DOHH2 (cell line): Measurements from ENCODE around the gene SMLR1.

ENCODE experiments used
- H3F3A ChIP-seq: fragments of 200-600 bp; sonication (generic), shearing (Covaris generic); 2 replicates; pipeline ENCODE4 v1.6.0; 2016; ENCODE audit warnings: antibody characterized with exemption, mild to moderate bottlenecking; ENCODE audit not compliant: control insufficient read depth, insufficient read depth
- H3K27ac ChIP-seq: fragments of 200-600 bp; sonication (generic); 2 replicates; pipeline ENCODE4 v1.5.1; 2014; ENCODE audit warnings: low read depth, mild to moderate bottlenecking, low read length, moderate library complexity
- H3K27me3 ChIP-seq: fragments of 200-600 bp; sonication (generic); 2 replicates; pipeline ENCODE4 v1.6.1; 2014; ENCODE audit warnings: mild to moderate bottlenecking, low read length, mixed read lengths; ENCODE audit not compliant: control insufficient read depth
- H3K36me3 ChIP-seq: fragments of 200-600 bp; sonication (generic); 2 replicates; pipeline ENCODE4 v1.6.1; 2014; ENCODE audit warnings: mild to moderate bottlenecking, low read length, moderate library complexity, mixed read lengths; ENCODE audit not compliant: control insufficient read depth
- H3K4me1 ChIP-seq: fragments of 200-600 bp; sonication (generic); 2 replicates; pipeline ENCODE4 v1.6.1; 2014; ENCODE audit warnings: mild to moderate bottlenecking, low read length, mixed read lengths; ENCODE audit not compliant: control insufficient read depth
- H3K4me2 ChIP-seq: fragments of 200-600 bp; sonication (generic); 2 replicates; pipeline ENCODE4 v1.6.0; 2014; ENCODE audit warnings: mild to moderate bottlenecking, low read length, moderate library complexity
- H3K4me3 ChIP-seq: fragments of 200-600 bp; sonication (generic); 2 replicates; pipeline ENCODE4 v1.5.1; 2014; ENCODE audit warnings: mild to moderate bottlenecking, low read length, mixed read lengths
- H3K79me2 ChIP-seq: fragments of 200-600 bp; sonication (generic); 2 replicates; pipeline ENCODE4 v1.6.1; 2014; ENCODE audit warnings: mild to moderate bottlenecking, low read length, mixed read lengths; ENCODE audit not compliant: control insufficient read depth
- H3K9me2 ChIP-seq: fragments of 200-600 bp; sonication (generic); replicated peaks from 2 replicates; pipeline ENCODE4 v1.6.1; 2014; ENCODE audit warnings: mild to moderate bottlenecking, low read length, mixed read lengths; ENCODE audit not compliant: control insufficient read depth
- H3K9me3 ChIP-seq: fragments of 200-600 bp; sonication (generic); 2 replicates; pipeline ENCODE4 v1.6.1; 2014; ENCODE audit warnings: antibody characterized with exemption, low read length, mixed read lengths; ENCODE audit not compliant: control insufficient read depth, insufficient read depth
- H4K20me1 ChIP-seq: fragments of 200-600 bp; sonication (generic); 2 replicates; pipeline ENCODE4 v1.6.0; 2014; ENCODE audit warnings: low read depth, mild to moderate bottlenecking, antibody characterized with exemption, low read length, moderate library complexity; ENCODE audit not compliant: control insufficient read depth, insufficient read depth
- CTCF ChIP-seq: fragments of 200-600 bp; sonication (generic); IDR thresholded peaks from one replicate; pipeline ENCODE4 v1.5.1; 2014; ENCODE audit warnings: antibody characterized with exemption, mild to moderate bottlenecking, low read depth, low read length; ENCODE audit not compliant: poor library complexity, severe bottlenecking
- EZH2phosphoT487 ChIP-seq: fragments of 200-600 bp; sonication (generic); IDR thresholded peaks from 2 replicates; pipeline ENCODE4 v1.6.1; 2017; ENCODE audit warnings: borderline replicate concordance, mild to moderate bottlenecking, antibody characterized with exemption, low read length, moderate library complexity, mixed read lengths

SMLR1 gene

GRCh38 chr6:130787726-130788500 lies 39.3 kb upstream of the SMLR1 start:
- no peaks in the 10 kb centered on the region for H3K79me2 ChIP-seq
- H3K9me2 ChIP-seq, result no peaks in the 10 kb centered on the region

GRCh38 chr6:130788954-130789353 lies 38.3 kb upstream of the SMLR1 start:
- Histone ChIP-seq H3K79me2 (no peaks in the 10 kb centered on the region), H3K9me3 (no peaks in the 10 kb centered on the region), H3K27ac (no peak overlapping the region), H3F3A (no peaks in the 10 kb centered on the region), H3K27me3 (no peaks in the 10 kb centered on the region), H3K4me1 (no peaks in the 10 kb centered on the region), H3K4me2 (no peak overlapping the region), H3K9me2 (no peaks in the 10 kb centered on the region), H4K20me1 (no peaks in the 10 kb centered on the region), H3K36me3 (no peaks in the 10 kb centered on the region), H3K4me3 (no peak overlapping the region)
- TF ChIP-seq EZH2phosphoT487 (no peak), CTCF (no peak)

More at GRCh38 chr6:130787726-130788500, 39.3 kb upstream of the SMLR1 start:
- Histone ChIP-seq H3K9me3 (no peaks in the 10 kb centered on the region), H3K27me3 (no peaks in the 10 kb centered on the region), H3K27ac (no peak overlapping the region), H3K36me3 (no peaks in the 10 kb centered on the region), H3K4me1 (no peaks in the 10 kb centered on the region), H3K4me2 (no peak overlapping the region), H4K20me1 (no peaks in the 10 kb centered on the region), H3F3A (no peaks in the 10 kb centered on the region), H3K4me3 (no peak overlapping the region)
- TF ChIP-seq CTCF (no peak), EZH2phosphoT487 (no peak)

GRCh38 chr6:130794010-130794697 lies 33.1 kb upstream of the SMLR1 start:
- Histone ChIP-seq H3K4me2 (no peak overlapping the region), H3K36me3 (no peaks in the 10 kb centered on the region), H3K9me2 (no peaks in the 10 kb centered on the region), H3K9me3 (no peaks in the 10 kb centered on the region), H3F3A (no peaks in the 10 kb centered on the region), H3K27ac (no peak overlapping the region), H3K4me1 (no peaks in the 10 kb centered on the region), H3K27me3 (peaks cover 3% of the 10 kb centered on the region; the same call in 1 of the 2 replicates), H4K20me1 (no peaks in the 10 kb centered on the region), H3K79me2 (no peaks in the 10 kb centered on the region), H3K4me3 (no peak overlapping the region)
- TF ChIP-seq EZH2phosphoT487, result no peak
- TF ChIP-seq CTCF, result no peak
